Measurements from ENCODE around the gene EFTUD2. TPM values are rescaled to one million over a fixed set of nuclear protein-coding genes. Genes with fewer than 3 reads are reported as not detected.

EFTUD2 gene
- total RNA-seq, 6 experiments from 2014 or later: 117 to 129 (median 122) TPM

GRCh38 chr17:44880062-44880461, 19.2 kb downstream of the EFTUD2 start:
- Mint-ChIP-seq H3K9me3 (no peaks in the 10 kb centered on the region), H3K4me1 (ENCODE audit: low read depth) (no peaks in the 10 kb centered on the region), H3K27ac (no peak overlapping the region), H3K27me3 (ENCODE audit: insufficient read depth) (no peaks in the 10 kb centered on the region), H3K4me3 (no peak overlapping the region), H3K36me3 (ENCODE audit: low read depth) (peaks cover 19% of the 10 kb centered on the region)
- no peak for DNase-seq
- TF ChIP-seq, protein P1, sequence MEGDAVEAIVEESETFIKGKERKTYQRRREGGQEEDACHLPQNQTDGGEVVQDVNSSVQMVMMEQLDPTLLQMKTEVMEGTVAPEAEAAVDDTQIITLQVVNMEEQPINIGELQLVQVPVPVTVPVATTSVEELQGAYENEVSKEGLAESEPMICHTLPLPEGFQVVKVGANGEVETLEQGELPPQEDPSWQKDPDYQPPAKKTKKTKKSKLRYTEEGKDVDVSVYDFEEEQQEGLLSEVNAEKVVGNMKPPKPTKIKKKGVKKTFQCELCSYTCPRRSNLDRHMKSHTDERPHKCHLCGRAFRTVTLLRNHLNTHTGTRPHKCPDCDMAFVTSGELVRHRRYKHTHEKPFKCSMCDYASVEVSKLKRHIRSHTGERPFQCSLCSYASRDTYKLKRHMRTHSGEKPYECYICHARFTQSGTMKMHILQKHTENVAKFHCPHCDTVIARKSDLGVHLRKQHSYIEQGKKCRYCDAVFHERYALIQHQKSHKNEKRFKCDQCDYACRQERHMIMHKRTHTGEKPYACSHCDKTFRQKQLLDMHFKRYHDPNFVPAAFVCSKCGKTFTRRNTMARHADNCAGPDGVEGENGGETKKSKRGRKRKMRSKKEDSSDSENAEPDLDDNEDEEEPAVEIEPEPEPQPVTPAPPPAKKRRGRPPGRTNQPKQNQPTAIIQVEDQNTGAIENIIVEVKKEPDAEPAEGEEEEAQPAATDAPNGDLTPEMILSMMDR (IDR thresholded peaks at IDR 0.05): no peak

GRCh38 chr17:44879376-44879775, 19.9 kb downstream of the EFTUD2 start:
- H3K9me3 Mint-ChIP-seq: no peaks in the 10 kb centered on the region
- peaks cover 21% of the 10 kb centered on the region for H3K36me3 Mint-ChIP-seq (ENCODE audit: low read depth)
- H3K4me1 Mint-ChIP-seq (ENCODE audit: low read depth): no peaks in the 10 kb centered on the region
- no peak for DNase-seq
- TF ChIP-seq, protein P1 (IDR thresholded peaks at IDR 0.05): no peak
- H3K4me3 Mint-ChIP-seq: no peak overlapping the region
- no peak overlapping the region for H3K27ac Mint-ChIP-seq
- H3K27me3 Mint-ChIP-seq (ENCODE audit: insufficient read depth): no peaks in the 10 kb centered on the region

DNA sequence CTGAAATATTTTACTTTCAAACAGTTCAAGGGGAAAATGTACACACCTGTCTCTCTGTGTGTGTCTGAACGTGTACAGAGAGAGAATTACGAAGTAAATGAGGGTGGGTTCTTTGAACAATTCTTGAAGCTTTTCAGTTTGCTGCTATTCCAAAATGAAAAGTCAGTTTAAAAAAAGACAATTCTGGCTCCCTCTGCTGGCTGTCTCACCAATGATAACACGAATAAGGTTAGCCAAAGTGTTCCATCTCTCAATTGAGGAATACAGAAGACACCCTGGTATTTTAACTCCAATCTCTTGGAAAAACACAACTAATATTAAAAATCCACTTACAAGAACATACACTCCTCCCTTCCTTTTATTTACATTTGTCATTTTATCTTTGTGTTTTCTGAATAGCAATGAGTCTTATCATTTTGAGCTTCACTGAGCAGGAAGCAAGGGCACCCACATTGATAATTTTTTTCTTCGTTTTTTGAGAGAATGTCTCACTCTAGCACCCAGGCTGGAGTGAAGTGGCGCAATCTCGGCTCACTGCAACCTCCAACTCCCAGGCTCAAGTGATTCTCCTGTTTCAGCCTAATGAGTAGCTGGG, 20.5 kb downstream of the EFTUD2 start:
- TF ChIP-seq, protein P1 (IDR thresholded peaks at IDR 0.05): peak; percentile 83
- Mint-ChIP-seq H3K27ac (no peak overlapping the region), H3K27me3 (ENCODE audit: insufficient read depth) (no peaks in the 10 kb centered on the region), H3K36me3 (ENCODE audit: low read depth) (peaks cover 23% of the 10 kb centered on the region), H3K9me3 (no peaks in the 10 kb centered on the region), H3K4me3 (no peak overlapping the region), H3K4me1 (ENCODE audit: low read depth) (no peaks in the 10 kb centered on the region)
- peak; percentile 34 for DNase-seq

DNA sequence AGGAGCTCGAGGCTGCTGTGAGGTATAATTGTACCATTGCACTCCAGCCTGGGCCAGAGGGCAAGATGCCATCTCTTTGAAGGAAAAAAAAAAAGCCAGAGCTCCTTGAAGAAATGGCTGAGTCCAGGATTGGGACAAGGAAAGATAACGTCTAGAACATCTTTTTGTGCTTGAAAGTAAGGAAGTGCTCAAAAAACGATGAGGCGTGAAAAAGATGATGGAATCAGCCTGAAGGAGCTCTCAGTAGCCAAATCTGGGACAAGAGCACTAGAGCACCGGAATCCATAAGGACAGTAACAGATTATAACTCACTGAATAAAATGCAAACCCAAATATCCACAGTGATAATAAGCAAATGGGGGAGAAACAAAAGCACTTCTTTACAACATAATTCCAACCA, 22.1 kb downstream of the EFTUD2 start:
- H3K4me3 Mint-ChIP-seq: no peak overlapping the region
- DNase-seq: no peak
- H3K27ac Mint-ChIP-seq: no peak overlapping the region
- TF ChIP-seq, protein P1 (IDR thresholded peaks at IDR 0.05): no peak
- H3K36me3 Mint-ChIP-seq (ENCODE audit: low read depth): peaks cover 16% of the 10 kb centered on the region
- H3K4me1 Mint-ChIP-seq (ENCODE audit: low read depth): no peaks in the 10 kb centered on the region
- H3K27me3 Mint-ChIP-seq (ENCODE audit: insufficient read depth): no peaks in the 10 kb centered on the region
- no peaks in the 10 kb centered on the region for H3K9me3 Mint-ChIP-seq

DNA sequence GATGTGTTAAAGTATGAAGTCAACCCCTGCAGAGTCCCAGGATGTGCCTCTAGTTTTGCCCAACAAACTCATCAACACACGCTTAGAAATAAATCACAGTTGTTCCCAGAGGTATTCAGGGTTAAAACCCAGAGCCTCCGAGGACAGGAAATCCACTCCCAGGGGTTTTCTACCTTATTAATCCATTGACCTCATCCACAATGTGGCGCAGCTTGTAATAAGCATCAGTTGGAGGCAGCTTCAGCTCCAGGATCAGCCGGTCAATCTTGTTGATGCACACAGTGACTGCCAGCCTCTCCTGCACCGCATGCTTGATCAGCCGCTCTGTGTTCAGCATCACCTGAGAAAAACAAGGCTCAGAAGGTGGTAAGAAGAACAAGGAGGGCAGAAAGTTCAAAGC, 23.5 kb downstream of the EFTUD2 start:
- no peak overlapping the region for H3K27ac Mint-ChIP-seq
- H3K36me3 Mint-ChIP-seq (ENCODE audit: low read depth): peaks cover 24% of the 10 kb centered on the region
- TF ChIP-seq, protein P1 (IDR thresholded peaks at IDR 0.05): no peak
- DNase-seq: no peak
- no peaks in the 10 kb centered on the region for H3K9me3 Mint-ChIP-seq
- H3K4me1 Mint-ChIP-seq (ENCODE audit: low read depth): no peaks in the 10 kb centered on the region
- H3K27me3 Mint-ChIP-seq (ENCODE audit: insufficient read depth): no peaks in the 10 kb centered on the region
- no peak overlapping the region for H3K4me3 Mint-ChIP-seq

Measured in HFFc6 (cell line).